GM12875 (cell line): ENCODE measurements around the gene PROK1.

ENCODE experiments used
- H3K4me3 ChIP-seq: one replicate; pipeline ENCODE4 v1.5.1; 2011; ENCODE audit warnings: low read depth, low read length, control low read depth
- CTCF ChIP-seq: IDR thresholded peaks from 2 replicates; pipeline ENCODE4 v1.5.1; 2011; ENCODE audit warnings: low read depth, mild to moderate bottlenecking, control low read depth, inconsistent platforms, low read length, moderate library complexity, borderline replicate concordance; ENCODE audit not compliant: insufficient read depth

The PROK1 gene

GRCh38 chr1:110481968-110482623 lies 31.1 kb downstream of the PROK1 start:
- TF ChIP-seq CTCF, result no peak
- H3K4me3 ChIP-seq, result no peak overlapping the region

DNA sequence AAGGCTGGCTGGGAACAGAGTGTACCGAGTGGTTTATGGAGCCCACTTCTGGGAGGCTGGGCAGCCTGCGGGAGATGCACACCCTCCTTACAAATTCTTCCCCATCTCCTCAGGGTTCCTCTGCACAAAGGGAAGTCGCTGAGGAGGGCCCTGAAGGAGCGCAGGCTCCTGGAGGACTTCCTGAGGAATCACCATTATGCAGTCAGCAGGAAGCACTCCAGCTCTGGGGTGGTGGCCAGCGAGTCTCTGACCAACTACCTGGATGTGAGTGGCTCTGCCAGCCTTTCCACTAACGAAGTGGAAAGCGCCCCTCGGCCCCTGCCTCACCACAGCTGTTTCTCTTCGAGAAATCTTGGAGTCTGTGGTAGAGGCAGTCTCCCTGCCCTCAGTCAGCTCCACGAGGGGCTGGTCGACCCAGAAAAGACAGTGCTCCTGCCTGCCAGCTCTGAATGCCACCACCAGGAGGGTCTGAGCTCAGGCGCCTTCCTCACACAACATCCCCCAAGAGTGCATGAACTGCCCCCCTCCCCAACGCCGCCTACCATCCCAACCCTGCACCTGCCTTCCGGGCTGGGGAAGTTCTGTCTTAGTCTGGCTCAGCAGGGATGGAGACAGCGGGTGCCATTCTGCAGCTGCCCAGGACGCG lies 31.8 kb downstream of the PROK1 start:
- TF ChIP-seq CTCF, result no peak
- H3K4me3 ChIP-seq, result no peak overlapping the region

- no peak for TF ChIP-seq CTCF
Measured at GRCh38 chr1:110483308-110483685, 32.3 kb downstream of the PROK1 start.

GRCh38 chr1:110484801-110485200 lies 33.9 kb downstream of the PROK1 start:
- H3K4me3 ChIP-seq, result no peak overlapping the region
- TF ChIP-seq CTCF, result no peak

More at GRCh38 chr1:110483308-110483685, 32.3 kb downstream of the PROK1 start:
- H3K4me3 ChIP-seq, result no peak overlapping the region

- no peak overlapping the region for H3K4me3 ChIP-seq
- no peak for TF ChIP-seq CTCF
Measured at GRCh38 chr1:110485725-110486124, 34.8 kb downstream of the PROK1 start.

DNA sequence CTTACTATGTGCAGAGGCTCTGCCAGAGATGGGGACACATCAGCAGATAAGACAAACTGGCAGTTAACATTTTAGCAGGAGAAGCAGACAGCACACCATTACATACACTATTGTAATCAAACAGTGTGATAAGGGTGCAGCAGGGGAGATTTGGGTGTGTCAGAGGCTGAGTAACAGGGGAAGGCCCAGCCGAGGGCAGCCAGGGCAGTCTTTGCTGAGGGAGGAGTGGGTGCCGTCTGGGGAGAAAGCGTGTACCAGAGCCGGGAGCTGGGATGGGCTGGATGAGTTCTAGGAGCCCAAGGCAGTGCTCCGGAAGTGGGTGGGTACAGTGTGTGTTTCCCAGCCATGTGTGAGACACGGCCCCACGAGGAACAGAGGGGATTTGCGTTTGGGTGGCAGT lies 36.8 kb downstream of the PROK1 start:
- no peak overlapping the region for H3K4me3 ChIP-seq

More for the DNA sequence above, 36.8 kb downstream of the PROK1 start:
- TF ChIP-seq CTCF, result no peak
